Tibial nerve (tissue), 4 donors: ENCODE results near the gene CTNND1. TPM values are rescaled to one million over a fixed set of nuclear protein-coding genes. Genes with fewer than 3 reads are reported as not detected.

Source experiments
- DNase-seq, 2 donors: peaks; one replicate each; pipeline ENCODE4 v3.0.0-alpha.2; 2019; ENCODE audit warnings: low spot score in 2 of 2
- H3K27ac ChIP-seq, 4 donors: fragments of 200-600 bp; sonication (generic) in 3 of 4; one replicate each; pipeline ENCODE4 v1.5.1; 2017 to 2019; ENCODE audit warnings: mild to moderate bottlenecking in 1 of 4
- H3K27me3 ChIP-seq, 2 donors: fragments of 200-600 bp; sonication (generic) in 1 of 2; one replicate each; pipeline versions ENCODE4 v1.5.1 to v1.6.0; 2017 to 2019
- H3K36me3 ChIP-seq, 3 donors: fragments of 200-600 bp; sonication (generic); one replicate each; pipeline ENCODE4 v1.5.1; 2018 to 2019
- H3K4me1 ChIP-seq, 4 donors: fragments of 200-600 bp; sonication (generic) in 3 of 4; one replicate each; pipeline ENCODE4 v1.5.1; 2017 to 2019
- H3K4me3 ChIP-seq, 4 donors: fragments of 200-600 bp; sonication (generic) in 3 of 4; one replicate each; pipeline ENCODE4 v1.5.1; 2017 to 2019; ENCODE audit warnings: mild to moderate bottlenecking in 1 of 4, moderate library complexity in 1 of 4
- H3K9me3 ChIP-seq, 4 donors: fragments of 200-600 bp; sonication (generic) in 3 of 4; one replicate each; pipeline ENCODE4 v1.5.1; 2017 to 2019
- CTCF ChIP-seq, 5 experiments: fragments of 200-600 bp in 3 of 5; fragments of 450-650 bp in 2 of 5; sonication (generic) in 3 of 5; IDR thresholded peaks; one replicate each; pipeline ENCODE4 v1.5.1; 2016 to 2019; ENCODE audit warnings: antibody characterized with exemption in 5 of 5, mild to moderate bottlenecking in 3 of 5, moderate library complexity in 2 of 5
- EP300 ChIP-seq, 2 donors: sonication (generic); formaldehyde crosslinking; IDR thresholded peaks; one replicate each; pipeline ENCODE4 v1.6.1; 2017; ENCODE audit warnings: antibody characterized with exemption in 2 of 2, mild to moderate bottlenecking in 1 of 2
- POLR2A ChIP-seq, 2 donors: fragments of 450-650 bp; IDR thresholded peaks; one replicate each; pipeline ENCODE4 v1.6.1; 2017; ENCODE audit warnings: antibody characterized with exemption in 2 of 2, mild to moderate bottlenecking in 2 of 2, moderate library complexity in 2 of 2
- WGBS, 2 donors: methylation state at CpG; one replicate each; pipeline ENCODE4 v1.1.5; 2018; 5-methylcytosine and 5-hydroxymethylcytosine counted together
- total RNA-seq, 4 donors: library from RNA; depleted of rRNA; stranded (reverse); fragments of >200 nt; gene quantifications; one replicate each; pipeline ENCODE4 v1.1.0, GENCODE V29; 2016

CTNND1 gene
- total RNA-seq, 4 donors from 2014 or later, result 104 to 128 (median 124) TPM

DNA sequence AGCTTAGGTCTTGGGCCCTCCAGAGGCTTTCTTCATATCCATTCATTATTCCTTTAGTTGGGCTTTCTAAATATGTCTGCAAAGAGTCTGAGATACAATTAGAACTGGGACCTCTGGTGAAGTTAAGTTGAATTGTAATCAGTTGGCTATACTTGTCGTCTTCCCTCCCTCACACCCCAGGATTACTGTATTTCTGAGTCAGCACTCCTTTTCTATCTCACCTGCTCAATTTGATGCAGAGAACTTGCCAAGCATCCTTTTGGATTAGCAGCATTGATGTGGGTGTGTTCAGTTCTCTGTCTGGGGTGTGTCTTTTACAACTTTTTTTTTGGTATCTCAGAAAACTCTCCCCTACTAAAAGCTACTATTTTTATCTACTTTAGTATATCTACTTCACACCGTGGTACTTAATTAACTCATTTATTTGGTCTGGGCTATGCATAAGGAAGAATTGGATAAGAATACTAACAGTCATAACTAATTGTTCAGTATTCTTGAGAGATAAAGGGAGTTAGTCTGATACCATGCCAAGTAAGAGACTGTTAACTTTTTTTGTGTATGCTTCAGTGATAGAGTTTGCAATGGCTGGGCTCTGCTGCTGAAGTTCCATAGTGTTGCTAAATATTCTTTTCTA, 15.1 kb downstream of the CTNND1 start:
- Histone ChIP-seq H3K36me3 (no peaks in the 10 kb centered on the region), H3K4me1 (peaks cover 8 to 98% (median 79%) of the 10 kb centered on the region in 4 donors), H3K9me3 (no peaks in the 10 kb centered on the region), H3K27ac (peak overlapping the region; percentile 74 to 96 (median 90)), H3K27me3 (no peaks in the 10 kb centered on the region), H3K4me3 (no peak overlapping the region)
- DNase-seq, result no peak
- WGBS, 2 donors, result 21 to 22% methylated on average over 2 of the region's 2 CpGs
- TF ChIP-seq CTCF (IDR thresholded peaks at IDR 0.05) (no peak), EP300 (IDR thresholded peaks at IDR 0.05) (no peak), POLR2A (IDR thresholded peaks at IDR 0.05) (no peak)

GRCh38 chr11:57777969-57778317, 16.3 kb downstream of the CTNND1 start:
- TF ChIP-seq POLR2A (IDR thresholded peaks at IDR 0.05) (no peak), EP300 (IDR thresholded peaks at IDR 0.05) (no peak), CTCF (IDR thresholded peaks at IDR 0.05) (no peak)
- 1 to 6% methylated on average over 3 of the region's 3 CpGs for WGBS, 2 donors

DNA sequence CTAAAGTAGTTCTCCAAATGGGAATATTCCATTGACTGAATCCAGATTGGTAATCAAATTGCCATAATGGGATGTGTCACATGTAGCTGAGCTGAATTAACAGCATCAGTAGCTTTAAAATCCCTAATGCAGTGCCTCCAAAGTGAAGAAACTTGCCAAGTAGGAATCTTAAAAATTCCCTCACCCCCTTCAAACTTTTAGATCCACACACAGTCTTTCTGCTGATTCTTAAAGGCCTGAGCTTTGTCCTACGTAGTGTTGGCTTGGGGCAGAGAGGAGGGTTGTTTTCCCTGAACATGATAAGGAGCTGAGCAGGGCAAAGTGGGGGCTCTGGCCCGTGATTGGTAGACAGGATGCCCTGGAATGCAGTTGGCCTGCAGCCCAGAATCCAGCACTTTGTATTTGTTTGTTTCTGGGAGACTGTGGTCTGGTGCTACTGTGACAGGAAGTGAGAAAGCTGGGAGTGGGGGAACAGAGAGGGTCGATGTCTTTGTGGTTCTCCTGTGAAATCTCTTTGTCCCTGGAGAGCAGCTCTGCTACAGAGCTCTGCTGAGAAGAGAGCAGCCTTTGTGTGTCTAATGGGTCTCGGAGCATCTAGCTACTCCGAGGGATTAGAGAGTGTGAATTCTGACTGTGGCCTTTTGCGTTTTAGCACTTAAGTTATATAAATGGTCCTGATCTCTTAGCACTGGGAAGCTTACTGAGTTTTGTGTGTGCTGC, 16.9 kb downstream of the CTNND1 start:
- Histone ChIP-seq H3K4me1 (peaks cover 8 to 98% (median 85%) of the 10 kb centered on the region in 4 donors), H3K9me3 (no peaks in the 10 kb centered on the region), H3K4me3 (peak overlapping the region in 2 of 4 donors; percentile 8 to 26), H3K27ac (peak overlapping the region; percentile 74 to 96 (median 90)), H3K27me3 (no peaks in the 10 kb centered on the region), H3K36me3 (no peaks in the 10 kb centered on the region)
- TF ChIP-seq POLR2A (IDR thresholded peaks at IDR 0.05), result peak in 1 of 2 donors; percentile 38
- no peak for TF ChIP-seq CTCF (IDR thresholded peaks at IDR 0.05)
- peak; percentile 46 to 89 for TF ChIP-seq EP300 (IDR thresholded peaks at IDR 0.05)
- 2 to 4% methylated on average over 6 of the region's 6 CpGs for WGBS, 2 donors
- peak; percentile 72 to 86 for DNase-seq

More at GRCh38 chr11:57777969-57778317, 16.3 kb downstream of the CTNND1 start:
- Histone ChIP-seq H3K27me3 (no peaks in the 10 kb centered on the region), H3K9me3 (no peaks in the 10 kb centered on the region), H3K4me1 (peaks cover 8 to 98% (median 86%) of the 10 kb centered on the region in 4 donors), H3K36me3 (no peaks in the 10 kb centered on the region), H3K4me3 (peak overlapping the region in 2 of 4 donors; percentile 2 to 26), H3K27ac (peak overlapping the region; percentile 74 to 96 (median 90))
- DNase-seq, result no peak

GRCh38 chr11:57779276-57779675, 17.7 kb downstream of the CTNND1 start:
- Histone ChIP-seq H3K4me3 (no peak overlapping the region), H3K36me3 (no peaks in the 10 kb centered on the region), H3K4me1 (peaks cover 8 to 98% (median 88%) of the 10 kb centered on the region in 4 donors), H3K27ac (peak overlapping the region; percentile 74 to 96 (median 90)), H3K9me3 (no peaks in the 10 kb centered on the region), H3K27me3 (no peaks in the 10 kb centered on the region)
- TF ChIP-seq CTCF (IDR thresholded peaks at IDR 0.05) (peak in 1 of 5 experiments; percentile 13), EP300 (IDR thresholded peaks at IDR 0.05) (peak in 1 of 2 donors; percentile 23), POLR2A (IDR thresholded peaks at IDR 0.05) (no peak)
- WGBS, 2 donors, result 0 to 15% methylated on average over 1 of the region's 1 CpG
- DNase-seq, result peak in 1 of 2 donors; percentile 18

- Histone ChIP-seq H3K27ac (peak overlapping the region; percentile 50 to 96 (median 83)), H3K4me1 (peaks cover 8 to 99% (median 81%) of the 10 kb centered on the region in 4 donors), H3K36me3 (no peaks in the 10 kb centered on the region), H3K9me3 (no peaks in the 10 kb centered on the region), H3K4me3 (no peak overlapping the region), H3K27me3 (no peaks in the 10 kb centered on the region)
- 48 to 51% methylated on average over 3 of the region's 3 CpGs for WGBS, 2 donors
- no peak for DNase-seq
- no peak for TF ChIP-seq POLR2A (IDR thresholded peaks at IDR 0.05)
- no peak for TF ChIP-seq CTCF (IDR thresholded peaks at IDR 0.05)
- peak in 1 of 2 donors; percentile 58 for TF ChIP-seq EP300 (IDR thresholded peaks at IDR 0.05)
Observed at GRCh38 chr11:57781529-57781943, 19.9 kb downstream of the CTNND1 start.
